Activated T-cell treated with anti-CD3 and anti-CD28 coated beads, Interleukin-2, amount 50 U/mL, for 4 hours (primary cell): ENCODE measurements around the gene CYGB. TPM values are rescaled to one million over a fixed set of nuclear protein-coding genes. Genes with fewer than 3 reads are reported as not detected.

ENCODE experiments used
- ATAC-seq, 2 donors: fragments of 200-7000 bp; cut with Tn5 transposase; one replicate each; pipeline ENCODE4 v1.10.0; 2021
- DNase-seq: peaks from one replicate; pipeline ENCODE4 v3.0.0-alpha.2; 2020
- H3K27me3 Mint-ChIP-seq: one replicate; pipeline ENCODE4 v1.8.0; 2021; ENCODE audit warnings: low read depth, mixed read lengths
- H3K36me3 Mint-ChIP-seq: one replicate; pipeline ENCODE4 v1.8.0; 2022; ENCODE audit warnings: mixed read lengths; ENCODE audit not compliant: insufficient read depth
- H3K4me1 Mint-ChIP-seq: one replicate; pipeline ENCODE4 v1.8.0; 2021; ENCODE audit warnings: low read depth, mixed read lengths
- H3K4me3 Mint-ChIP-seq: one replicate; pipeline ENCODE4 v1.8.0; 2021; ENCODE audit warnings: mild to moderate bottlenecking, moderate library complexity, mixed read lengths
- H3K9me3 Mint-ChIP-seq: one replicate; pipeline ENCODE4 v1.8.0; 2021; ENCODE audit warnings: mixed read lengths
- total RNA-seq, 3 donors: library from RNA; stranded (reverse); gene quantifications; one replicate each; pipeline ENCODE4 v1.2.1, GENCODE V29; 2021

The CYGB gene
- total RNA-seq, 3 donors from 2014 or later: not detected

DNA sequence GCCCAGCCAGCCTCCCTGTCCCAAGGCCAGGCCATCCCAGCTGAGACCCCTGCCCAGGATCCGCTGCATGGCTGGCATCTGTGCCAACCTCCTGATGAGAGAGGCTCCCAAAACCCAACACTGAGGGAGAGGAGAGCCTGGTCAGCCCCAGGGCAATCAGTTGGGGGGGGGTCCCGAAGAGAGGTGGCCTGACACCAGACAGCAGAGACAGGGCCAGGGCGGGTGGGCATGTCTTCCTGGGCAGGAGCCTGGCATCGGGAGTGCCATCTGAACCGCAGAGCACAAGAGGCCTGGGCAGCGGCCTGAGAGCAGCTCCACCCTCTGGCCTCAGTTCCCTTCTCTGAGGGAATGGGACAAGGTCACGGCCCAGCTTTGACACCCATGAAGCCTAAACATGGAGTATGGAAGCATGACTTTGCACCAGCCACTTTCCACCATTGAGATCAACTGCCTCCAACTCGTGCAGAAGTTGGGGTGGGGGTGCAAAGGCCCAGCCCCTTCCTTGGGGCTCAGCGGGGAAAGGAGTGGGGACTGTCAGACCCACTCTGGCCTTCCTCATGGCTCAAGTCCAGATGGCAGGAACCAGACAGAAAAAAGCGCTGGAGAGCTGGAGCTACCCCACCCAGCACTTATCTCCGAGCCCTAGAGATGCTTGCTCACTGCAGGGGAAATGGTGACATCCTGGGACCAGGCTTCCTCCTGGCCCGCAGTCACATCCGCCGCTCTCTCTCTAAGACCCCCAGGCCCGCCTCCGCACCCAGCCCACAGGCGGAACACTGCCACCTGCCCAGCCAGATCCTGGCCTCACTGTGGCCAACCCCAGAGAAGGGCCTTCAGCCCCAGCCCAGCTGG lies 46.0 kb downstream of the CYGB start:
- Mint-ChIP-seq H3K4me3 (peak overlapping the region; percentile 78), H3K27me3 (no peaks in the 10 kb centered on the region), H3K9me3 (no peaks in the 10 kb centered on the region), H3K36me3 (peaks cover 4% of the 10 kb centered on the region), H3K4me1 (peaks cover 49% of the 10 kb centered on the region)
- DNase-seq (no peak), ATAC-seq (no peak)

GRCh38 chr17:76490112-76490710 lies 47.3 kb downstream of the CYGB start:
- Mint-ChIP-seq H3K9me3 (no peaks in the 10 kb centered on the region), H3K4me3 (no peak overlapping the region), H3K4me1 (peaks cover 38% of the 10 kb centered on the region), H3K27me3 (no peaks in the 10 kb centered on the region), H3K36me3 (peaks cover 4% of the 10 kb centered on the region)
- ATAC-seq: no peak
- no peak for DNase-seq

DNA sequence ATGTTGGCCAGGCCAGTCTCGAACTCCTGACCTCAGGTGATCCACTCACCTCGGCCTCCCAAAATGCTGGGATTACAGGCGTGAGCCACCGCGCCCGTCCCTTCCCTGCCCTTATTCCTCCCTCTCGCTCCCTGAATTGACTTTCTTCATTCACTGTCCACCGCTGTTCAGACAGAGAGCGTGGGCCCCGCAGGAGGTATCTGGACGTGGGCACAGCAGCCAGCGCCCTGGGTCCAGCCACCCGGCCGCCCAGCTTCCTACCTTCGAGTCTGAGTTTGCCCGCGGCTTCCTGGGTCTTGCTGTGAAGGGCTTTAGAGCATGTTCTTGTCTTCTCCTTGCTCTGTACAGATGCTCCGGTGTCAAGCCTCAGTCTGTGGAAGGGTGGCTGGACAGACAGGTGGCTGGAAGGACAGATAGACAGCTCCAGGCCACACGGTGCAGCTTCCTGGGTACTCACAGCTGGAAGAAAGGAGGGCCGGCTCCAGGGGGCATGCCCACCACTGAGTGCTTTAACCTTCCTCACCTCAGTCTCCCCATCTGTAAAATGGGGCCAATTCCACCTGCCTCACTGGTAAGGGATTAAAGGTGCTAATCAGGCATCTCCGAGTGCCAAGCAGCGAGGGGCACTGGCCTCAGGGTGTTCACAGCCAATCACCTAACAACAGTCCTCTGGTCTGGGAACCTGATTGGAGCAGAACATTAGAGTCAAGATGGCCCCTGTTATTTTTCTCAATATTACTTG lies 49.9 kb downstream of the CYGB start:
- Mint-ChIP-seq H3K4me1 (peaks cover 19% of the 10 kb centered on the region), H3K27me3 (no peaks in the 10 kb centered on the region), H3K9me3 (no peaks in the 10 kb centered on the region), H3K4me3 (no peak overlapping the region), H3K36me3 (peaks cover 9% of the 10 kb centered on the region)
- DNase-seq: no peak
- no peak for ATAC-seq

DNA sequence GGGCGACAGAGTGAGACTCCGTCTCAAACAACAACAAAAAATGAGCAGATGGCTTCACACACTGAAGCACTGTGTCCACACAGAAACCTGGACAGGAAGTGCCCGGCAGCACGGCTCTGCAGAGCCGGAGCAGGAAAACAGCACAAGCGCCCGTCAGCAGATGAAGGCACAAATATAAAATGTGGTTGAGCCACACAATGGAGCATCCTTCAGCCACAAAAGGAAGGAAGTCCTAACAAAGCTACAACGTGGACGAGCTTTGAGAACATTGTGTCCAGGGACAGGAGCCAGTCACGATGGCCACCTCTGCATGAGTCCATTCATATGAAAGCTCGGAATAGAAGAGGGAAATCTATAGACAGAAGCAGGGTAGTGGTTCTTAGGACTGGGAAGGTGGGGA lies 51.9 kb downstream of the CYGB start:
- Mint-ChIP-seq H3K27me3 (no peaks in the 10 kb centered on the region), H3K4me1 (peaks cover 1% of the 10 kb centered on the region), H3K36me3 (peaks cover 14% of the 10 kb centered on the region), H3K9me3 (no peaks in the 10 kb centered on the region), H3K4me3 (no peak overlapping the region)
- ATAC-seq (no peak), DNase-seq (no peak)

GRCh38 chr17:76484228-76484725 lies 53.2 kb downstream of the CYGB start:
- Mint-ChIP-seq H3K27me3 (no peaks in the 10 kb centered on the region), H3K4me1 (no peaks in the 10 kb centered on the region), H3K9me3 (no peaks in the 10 kb centered on the region), H3K36me3 (peaks cover 15% of the 10 kb centered on the region), H3K4me3 (no peak overlapping the region)
- ATAC-seq (no peak), DNase-seq (no peak)

DNA sequence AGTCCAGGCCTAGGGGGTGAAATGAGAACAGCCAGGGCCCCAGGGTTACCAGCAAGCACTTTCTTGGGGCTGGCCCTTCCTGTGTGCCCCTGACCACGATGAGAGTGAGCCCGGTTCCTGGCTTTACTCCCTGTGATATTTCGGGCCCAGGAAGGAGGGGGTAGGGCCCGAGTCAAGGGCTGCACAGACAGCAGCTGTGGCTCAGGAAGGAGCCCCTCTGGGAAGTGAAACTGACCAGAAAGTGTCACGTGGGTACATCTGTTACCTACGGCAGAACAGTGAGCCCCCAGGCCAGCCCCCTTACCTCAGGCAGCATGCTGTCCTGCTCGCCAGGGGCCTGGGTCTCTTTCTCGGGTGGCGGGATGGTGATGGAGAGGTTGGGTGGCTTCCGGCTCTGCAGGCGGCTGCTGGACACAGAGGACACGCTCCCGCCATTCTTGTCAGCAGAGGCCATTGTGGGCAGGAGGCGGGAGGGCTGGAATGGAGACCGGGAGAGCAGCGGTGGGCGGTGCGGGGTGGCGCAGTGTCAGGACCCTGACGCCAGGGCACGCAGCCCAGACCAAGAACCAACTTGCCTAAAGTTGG lies 56.3 kb downstream of the CYGB start:
- H3K4me1 Mint-ChIP-seq: no peaks in the 10 kb centered on the region
- ATAC-seq: peak in 1 of 2 donors; percentile 18
- no peak overlapping the region for H3K4me3 Mint-ChIP-seq
- no peaks in the 10 kb centered on the region for H3K27me3 Mint-ChIP-seq
- peaks cover 17% of the 10 kb centered on the region for H3K36me3 Mint-ChIP-seq
- DNase-seq: no peak
- H3K9me3 Mint-ChIP-seq: no peaks in the 10 kb centered on the region

DNA sequence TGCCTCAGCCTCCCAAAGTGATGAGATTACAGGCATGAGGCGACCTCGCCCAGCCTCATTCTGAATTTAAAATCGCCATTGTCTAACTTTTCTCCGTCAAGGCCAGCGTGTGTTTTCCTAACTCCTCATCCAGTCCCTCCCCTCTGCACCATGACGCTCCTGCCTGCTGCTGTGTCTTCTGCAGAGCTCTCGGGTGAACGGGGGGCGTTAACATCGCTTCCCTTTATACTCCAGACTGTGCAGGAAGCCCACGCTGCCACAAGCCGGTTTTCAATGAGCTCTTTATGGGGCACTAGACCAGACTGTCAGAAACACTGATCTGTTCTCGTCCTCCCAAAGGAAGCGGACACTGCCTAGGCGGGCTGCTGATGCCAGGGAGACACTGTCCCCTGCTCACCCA lies 56.9 kb downstream of the CYGB start:
- Mint-ChIP-seq H3K4me1 (no peaks in the 10 kb centered on the region), H3K4me3 (no peak overlapping the region), H3K27me3 (no peaks in the 10 kb centered on the region), H3K9me3 (no peaks in the 10 kb centered on the region), H3K36me3 (peaks cover 18% of the 10 kb centered on the region)
- no peak for DNase-seq
- ATAC-seq: peak in 1 of 2 donors; percentile 32

DNA sequence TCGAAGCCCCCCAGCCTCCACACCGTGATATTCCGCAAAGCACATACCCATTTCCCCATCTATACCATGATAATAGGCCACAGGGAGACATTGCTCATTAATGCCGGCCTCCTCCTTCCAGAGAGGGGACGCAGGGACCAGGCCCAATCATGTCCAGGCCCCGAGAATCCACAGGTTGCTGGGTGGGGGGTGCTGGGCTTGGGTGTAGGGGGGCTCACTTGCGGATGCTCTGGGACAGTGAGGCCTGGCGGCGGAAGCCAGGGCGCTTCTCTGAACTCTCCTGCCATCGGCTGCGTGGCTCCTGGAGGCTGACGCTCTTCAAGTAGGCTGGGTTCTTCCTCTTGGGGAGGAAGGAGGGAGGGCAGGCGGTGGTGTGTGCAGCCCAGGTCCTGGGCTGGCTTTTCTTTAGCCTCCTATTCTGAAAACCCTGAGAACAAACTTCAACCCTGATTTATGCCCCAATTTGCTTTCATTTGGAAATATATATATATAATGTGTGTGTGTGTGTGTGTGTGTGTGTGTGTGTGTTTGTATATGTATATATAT lies 57.9 kb downstream of the CYGB start:
- DNase-seq (no peak), ATAC-seq (no peak)
- no peaks in the 10 kb centered on the region for H3K9me3 Mint-ChIP-seq
- H3K27me3 Mint-ChIP-seq: no peaks in the 10 kb centered on the region
- peaks cover 23% of the 10 kb centered on the region for H3K36me3 Mint-ChIP-seq
- no peak overlapping the region for H3K4me3 Mint-ChIP-seq
- no peaks in the 10 kb centered on the region for H3K4me1 Mint-ChIP-seq

GRCh38 chr17:76478730-76479514 lies 58.6 kb downstream of the CYGB start:
- ATAC-seq: no peak
- Mint-ChIP-seq H3K4me1 (no peaks in the 10 kb centered on the region), H3K9me3 (no peaks in the 10 kb centered on the region), H3K4me3 (no peak overlapping the region), H3K36me3 (peaks cover 19% of the 10 kb centered on the region), H3K27me3 (no peaks in the 10 kb centered on the region)
- no peak for DNase-seq

DNA sequence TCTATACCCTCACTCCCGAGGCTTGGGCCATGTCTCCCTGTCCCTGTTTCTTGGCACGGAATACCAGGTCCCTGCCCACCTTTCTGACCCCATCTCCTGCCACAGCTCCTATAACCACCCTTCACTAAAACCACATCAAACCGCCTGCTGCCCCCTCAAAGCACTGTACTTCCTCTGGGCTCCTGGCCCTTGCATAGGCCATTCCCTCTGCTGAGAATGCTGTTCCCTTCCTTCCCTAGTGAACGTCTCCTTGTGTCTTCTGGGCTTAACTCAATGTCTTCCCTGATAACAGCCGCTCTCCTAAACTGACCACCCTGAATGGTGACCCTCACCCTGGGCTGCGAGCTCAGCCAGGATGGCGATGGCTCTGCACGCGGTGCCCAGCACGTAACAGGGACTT lies 59.4 kb downstream of the CYGB start:
- no peaks in the 10 kb centered on the region for H3K27me3 Mint-ChIP-seq
- H3K4me1 Mint-ChIP-seq: no peaks in the 10 kb centered on the region
- H3K36me3 Mint-ChIP-seq: peaks cover 19% of the 10 kb centered on the region

GRCh38 chr17:76477576-76477975 lies 59.9 kb downstream of the CYGB start:
- DNase-seq: no peak
- ATAC-seq: no peak
- H3K9me3 Mint-ChIP-seq: no peaks in the 10 kb centered on the region
- peaks cover 19% of the 10 kb centered on the region for H3K36me3 Mint-ChIP-seq
- no peaks in the 10 kb centered on the region for H3K4me1 Mint-ChIP-seq
- no peaks in the 10 kb centered on the region for H3K27me3 Mint-ChIP-seq
- H3K4me3 Mint-ChIP-seq: no peak overlapping the region

More for the DNA sequence above, 59.4 kb downstream of the CYGB start:
- no peaks in the 10 kb centered on the region for H3K9me3 Mint-ChIP-seq
- no peak overlapping the region for H3K4me3 Mint-ChIP-seq
- no peak for ATAC-seq
- no peak for DNase-seq
